ENCODE measurements around the gene ABHD15.

The ABHD15 gene

DNA sequence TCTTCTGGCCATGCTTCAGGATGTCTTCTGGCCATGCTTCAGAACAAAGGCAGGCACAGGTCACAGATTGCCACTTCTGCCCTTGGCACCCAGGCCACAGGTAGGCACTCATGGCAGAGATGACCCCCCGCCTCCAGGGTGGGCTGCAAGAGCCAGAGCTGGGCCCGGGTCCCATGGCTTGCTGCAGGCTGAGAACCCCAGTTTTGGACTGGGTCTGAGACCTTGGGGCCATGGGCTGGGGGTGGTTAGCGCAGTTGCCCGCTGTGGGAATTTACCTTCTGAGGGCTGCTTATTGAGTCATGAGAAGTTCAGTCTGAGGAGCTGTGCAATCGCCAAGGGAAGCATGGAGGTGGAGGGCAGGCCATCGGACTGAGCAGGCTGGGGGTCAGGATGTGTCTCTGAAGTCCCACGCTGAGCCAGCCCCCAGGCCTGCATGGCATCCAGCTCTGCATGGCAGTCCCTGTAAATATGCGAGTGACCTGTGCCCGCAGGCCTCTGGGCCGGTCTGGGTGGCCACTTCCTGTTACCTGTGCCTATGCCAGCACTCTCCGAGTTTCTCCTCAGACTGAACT lies 27.8 kb upstream of the ABHD15 start:
- no peak for DNase-seq (ENCODE audit: low spot score)

DNA sequence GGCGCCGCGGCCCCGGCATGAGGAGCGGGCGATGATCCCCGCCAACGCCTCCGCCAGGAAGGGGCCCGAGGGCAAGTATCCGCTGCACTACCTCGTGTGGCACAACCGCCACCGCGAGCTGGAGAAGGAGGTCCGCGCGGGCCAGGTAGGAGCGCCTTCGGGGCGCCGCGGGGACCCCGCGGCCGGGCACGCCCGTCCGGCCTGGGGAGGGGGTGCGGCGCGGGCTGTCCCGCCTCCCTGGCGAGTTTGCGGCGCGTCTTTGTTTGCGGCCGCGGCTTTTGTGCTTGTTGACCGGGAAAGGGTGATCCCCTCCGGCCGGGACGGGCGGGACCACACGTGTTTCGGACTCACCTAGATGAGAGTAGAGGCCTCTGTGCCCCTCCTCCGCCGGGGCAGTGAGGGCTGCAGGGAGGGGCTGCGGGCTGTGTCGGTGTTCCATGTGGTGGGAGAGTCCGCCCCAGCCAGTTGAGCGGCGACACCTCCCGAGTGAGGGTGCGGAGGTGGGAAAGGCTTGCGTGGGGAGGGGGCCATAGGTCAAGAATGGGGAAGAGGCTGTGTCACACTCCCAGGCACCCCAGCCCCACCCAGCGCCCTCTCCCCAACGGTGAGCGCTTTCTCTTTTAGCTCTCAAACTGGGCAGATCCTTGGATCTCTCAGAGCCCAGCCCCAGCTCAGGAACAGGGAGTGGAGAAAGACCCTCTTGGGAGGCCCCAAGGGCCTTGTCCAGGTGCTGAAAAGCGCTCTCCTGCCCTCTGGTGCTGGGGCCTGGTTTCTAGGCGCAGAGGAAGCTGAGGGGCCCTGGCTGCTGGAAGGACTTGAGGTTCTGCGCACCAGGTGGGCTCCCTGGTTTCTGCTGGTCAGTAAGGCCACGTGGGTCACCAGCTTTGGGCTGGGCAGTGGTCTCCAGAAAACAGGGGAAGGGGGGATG lies 27.0 kb upstream of the ABHD15 start:
- no peak for DNase-seq (ENCODE audit: low spot score)

DNA sequence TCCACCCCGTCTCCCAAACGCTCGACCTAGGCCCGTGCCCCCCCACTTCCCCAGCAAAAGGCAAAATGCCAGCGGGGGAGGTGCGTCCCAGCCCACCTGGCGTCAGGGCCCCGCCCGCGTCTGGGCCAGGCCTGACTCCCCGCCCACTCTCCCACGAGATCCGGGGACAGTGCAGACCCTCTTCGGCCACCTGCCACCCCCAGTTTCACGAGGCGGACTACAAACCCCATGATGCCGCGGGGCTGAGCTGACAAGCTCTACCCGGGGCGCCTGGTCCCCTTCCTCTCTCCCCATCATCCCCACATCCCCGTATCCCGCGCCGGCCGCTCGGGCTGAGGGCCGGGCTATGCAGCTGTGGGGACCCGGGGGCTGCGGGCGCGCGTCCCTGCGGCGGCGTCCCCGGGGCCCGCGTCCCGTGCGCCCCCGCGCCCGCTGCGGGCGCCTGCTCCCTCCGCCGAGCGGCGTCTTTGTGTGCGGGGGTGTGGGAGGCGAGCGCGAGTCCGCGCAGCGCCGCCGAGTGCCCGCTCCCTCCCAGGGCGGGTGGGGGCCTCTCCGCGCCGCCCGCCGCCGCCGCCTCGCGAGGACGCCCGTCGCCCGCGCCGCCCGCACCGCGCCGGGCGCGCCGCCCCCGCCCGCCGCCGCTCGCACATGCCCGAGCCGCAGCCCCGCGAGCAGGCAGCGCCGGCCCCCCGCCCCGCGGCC lies 26.2 kb upstream of the ABHD15 start, which contains the start of gene ANKRD13B:
ANKRD13B (plus strand) TSS at position 283 of the 702 bp plus-strand sequence. CDS start 490 bp downstream, outside the sequence.
- no peak for DNase-seq (ENCODE audit: low spot score)

DNA sequence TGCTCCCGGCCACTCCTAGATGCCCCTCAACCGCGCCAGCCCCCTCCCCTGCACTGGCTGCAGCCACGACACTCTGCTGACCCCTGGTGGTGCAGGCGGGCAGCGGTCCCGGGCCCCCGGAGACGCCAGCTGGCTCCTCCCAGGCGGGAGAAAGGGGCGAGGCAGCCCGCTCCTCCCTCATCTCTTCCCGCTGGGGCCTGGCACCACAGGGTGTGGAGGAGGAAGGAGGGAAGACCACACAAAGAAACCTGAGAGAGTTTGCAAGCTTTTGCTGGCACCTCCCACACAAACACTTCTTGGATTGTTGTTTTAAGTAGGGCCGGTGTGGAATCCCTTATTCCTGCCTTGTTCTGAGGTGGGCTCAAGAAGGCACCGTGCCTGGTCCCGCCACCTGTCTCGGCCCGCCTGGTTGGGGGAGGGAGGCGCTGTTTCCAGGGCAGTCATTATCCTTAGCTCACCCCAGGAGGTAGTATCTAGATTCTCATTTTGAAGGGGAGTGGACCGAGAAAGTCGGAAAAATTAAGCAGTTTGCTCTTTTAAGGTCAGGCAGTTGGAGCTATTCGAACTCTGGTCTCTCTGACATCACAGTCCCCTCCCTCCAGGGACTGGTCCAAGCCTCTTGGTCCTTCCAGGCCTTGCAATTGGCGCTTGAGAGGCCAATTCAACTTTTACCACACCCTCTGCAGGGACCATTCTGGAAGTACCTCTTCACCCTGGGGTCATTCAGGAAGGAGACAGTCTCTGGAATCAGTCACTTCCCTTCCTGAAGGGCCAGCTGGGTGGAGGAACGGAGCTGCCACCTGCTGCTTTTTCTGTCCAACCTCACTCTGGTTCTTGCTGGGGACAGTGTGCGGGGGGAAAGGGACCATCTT lies 25.1 kb upstream of the ABHD15 start:
- peak; percentile 84 for DNase-seq (ENCODE audit: low spot score)

DNA sequence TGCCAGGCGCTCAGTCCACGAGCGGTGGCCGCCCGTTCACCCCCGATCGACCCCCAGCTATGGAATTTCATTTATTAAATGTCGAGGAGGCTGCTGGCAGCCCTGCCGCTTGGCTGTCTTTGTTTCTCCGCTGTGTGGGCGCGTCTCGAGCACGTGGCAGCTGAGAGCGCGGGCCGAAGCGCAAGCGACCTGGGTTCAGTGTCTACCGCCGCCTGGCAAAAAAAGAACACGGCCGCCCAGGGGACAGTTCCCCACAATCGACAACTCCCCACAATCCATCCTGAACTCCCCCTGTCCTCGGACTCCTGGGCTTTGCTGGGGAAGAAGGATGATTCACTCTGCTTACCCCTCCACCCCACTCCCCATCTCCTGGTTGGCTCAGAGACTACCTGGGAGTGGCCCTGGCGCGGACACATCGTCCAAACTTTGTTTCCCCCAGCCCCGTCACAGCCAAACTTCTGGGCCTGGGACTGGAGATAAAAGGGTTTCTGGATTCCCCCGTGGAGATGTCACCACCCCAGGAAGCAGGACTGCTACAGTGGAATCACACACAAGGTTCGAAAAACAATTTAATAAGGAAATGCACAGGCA lies 24.4 kb upstream of the ABHD15 start:
- no peak for DNase-seq (ENCODE audit: low spot score)

DNA sequence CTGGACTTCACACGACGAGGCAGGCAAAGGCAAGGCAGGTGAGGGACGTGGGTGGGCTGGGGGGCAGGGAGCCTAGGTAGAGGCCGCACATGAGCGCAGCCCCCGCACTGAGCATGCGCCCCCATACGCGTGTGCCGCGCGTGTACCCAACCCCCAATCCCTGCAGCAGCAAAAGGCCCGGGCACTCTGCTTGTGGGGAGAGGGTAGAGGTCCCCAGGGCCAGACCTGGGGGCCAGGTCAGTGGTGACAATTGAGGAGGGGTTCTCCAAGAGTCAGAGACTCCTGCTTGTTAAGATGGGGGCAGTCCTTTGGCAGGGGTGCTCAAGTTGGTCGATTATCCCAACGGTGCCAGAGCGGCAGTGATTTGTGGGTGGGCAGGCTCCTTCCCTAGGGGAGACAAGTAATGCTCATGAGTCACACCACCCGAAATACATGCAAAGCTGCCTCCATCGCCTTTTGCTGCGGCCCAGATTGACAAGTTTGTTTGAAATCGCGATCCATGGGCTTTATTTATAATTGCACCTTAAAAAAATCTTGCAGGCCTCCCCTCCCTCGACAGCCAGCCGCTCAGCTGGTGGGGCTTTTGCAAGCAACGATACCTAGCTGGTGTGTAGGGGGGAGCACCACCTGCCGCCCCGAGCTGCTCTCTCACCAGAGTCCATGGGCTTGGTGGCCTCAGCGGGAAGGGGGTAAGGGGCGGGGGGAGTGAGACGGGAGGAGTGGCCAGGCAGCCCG lies 23.7 kb upstream of the ABHD15 start:
- no peak for DNase-seq (ENCODE audit: low spot score)

DNA sequence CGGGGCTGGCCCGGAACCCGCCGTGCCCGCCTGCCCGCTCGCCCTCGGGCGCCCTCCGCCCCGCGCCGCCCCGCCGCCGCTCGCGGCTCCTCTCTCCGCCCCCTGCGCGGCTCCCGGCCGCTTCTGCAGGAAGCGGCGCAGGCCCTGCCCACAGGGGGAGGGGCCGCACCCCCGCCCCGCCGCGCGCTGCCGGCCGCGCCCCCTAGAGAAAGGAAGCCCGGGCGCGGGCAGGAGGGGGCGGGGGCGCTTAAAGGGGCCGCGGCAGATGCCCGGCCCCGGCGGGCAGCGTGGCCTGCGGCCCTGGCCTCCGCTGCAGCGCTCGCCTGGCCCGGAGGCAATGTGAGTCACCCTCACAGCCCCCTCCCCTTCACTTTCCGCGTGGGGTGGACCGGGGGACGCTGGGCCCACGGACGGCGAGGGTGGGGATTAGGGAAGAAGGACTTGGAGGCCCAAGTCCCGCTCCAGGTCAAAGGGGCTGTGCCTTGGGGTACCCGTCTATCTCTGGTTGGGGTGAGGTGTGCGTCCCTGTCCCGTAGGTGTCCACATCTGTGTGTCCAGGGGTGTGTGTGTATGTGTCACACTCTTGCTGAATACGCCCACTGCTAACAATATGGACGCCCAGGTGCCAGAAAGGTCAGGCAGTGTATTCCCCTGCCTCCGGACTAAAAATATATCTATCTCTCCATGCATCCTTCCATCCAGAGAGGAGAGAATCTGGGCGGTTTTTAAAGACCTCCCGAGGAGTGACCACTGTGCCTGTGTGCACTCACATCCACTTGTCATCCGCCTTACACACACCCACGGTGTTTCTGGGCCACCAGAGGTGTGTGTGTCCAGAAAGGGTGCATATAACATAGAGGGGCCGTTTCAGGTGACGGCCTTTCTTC lies 22.9 kb upstream of the ABHD15 start, which contains the start of gene GIT1:
GIT1 (minus strand) TSS at position 125 of the 887 bp plus-strand sequence. CDS start 270 bp downstream, outside the sequence.
- peak; percentile 87 for DNase-seq (ENCODE audit: low spot score)

DNA sequence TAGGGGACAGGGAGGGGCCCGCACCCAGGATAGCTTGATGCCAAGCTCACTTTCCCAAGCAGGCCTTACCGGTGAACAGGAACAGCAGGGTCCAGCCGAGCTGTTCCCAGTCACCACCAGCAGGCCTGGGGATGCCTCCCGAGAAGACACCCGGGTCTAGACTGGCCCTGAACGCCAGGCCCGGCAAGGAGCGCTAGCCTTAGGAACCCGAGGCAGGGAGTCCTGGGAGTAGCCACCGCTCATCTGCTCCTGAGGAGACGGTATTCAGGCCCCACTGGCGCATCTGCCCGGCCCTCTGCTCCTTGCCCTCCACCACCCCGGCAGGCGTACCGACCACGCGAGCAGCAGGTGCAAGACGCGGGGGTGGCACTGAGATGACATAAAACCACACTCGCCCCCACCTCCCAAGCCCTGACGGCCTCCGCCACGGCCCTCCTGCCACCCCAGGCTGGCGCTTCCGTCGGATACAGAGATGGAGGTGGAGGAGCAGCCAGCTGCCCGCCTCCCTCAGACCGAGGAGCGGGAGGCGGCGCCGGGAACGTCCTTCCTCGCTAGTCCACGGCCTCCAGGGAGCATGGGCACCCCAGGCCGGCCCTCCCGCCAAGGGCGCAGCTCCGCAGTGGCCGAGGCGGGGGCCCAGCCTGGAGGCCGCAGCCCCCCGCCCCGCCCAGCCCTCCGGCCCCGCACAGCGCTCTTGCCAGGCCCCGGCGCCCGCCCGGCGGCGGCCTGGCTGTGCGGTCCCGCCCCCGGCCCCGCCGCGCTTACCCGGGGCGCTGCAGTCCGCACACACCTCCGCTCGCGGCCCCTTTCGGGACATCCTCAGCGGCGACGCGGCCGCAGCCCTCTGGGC lies 21.9 kb upstream of the ABHD15 start:
- DNase-seq (ENCODE audit: low spot score) = no peak

DNA sequence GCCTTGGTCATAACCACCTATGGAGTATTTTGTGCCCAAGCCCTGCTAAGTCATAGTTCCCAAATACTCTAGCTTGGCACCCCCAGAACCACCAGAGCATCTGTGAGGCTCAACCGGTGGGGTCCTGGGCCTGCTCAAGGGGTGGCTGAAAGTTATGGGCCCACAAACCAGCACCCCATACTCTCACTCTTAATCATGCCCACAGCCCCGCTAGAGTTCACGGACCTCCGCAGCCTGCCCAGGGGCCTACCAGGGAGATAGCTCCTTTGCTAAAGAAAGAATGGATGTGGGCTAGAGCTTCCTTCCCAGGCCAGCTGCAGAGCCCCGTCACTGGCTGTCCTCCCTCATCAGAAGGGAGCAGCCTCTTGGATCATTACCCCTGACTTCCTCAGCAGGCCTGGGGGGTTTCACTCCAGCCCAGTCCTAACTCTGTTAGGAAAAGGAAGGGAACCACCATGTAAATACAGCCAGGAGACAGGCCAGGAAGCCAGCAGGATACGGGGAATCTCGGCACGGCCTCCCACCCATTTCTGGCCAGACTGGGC lies 21.3 kb upstream of the ABHD15 start:
- no peak for DNase-seq (ENCODE audit: low spot score)

DNA sequence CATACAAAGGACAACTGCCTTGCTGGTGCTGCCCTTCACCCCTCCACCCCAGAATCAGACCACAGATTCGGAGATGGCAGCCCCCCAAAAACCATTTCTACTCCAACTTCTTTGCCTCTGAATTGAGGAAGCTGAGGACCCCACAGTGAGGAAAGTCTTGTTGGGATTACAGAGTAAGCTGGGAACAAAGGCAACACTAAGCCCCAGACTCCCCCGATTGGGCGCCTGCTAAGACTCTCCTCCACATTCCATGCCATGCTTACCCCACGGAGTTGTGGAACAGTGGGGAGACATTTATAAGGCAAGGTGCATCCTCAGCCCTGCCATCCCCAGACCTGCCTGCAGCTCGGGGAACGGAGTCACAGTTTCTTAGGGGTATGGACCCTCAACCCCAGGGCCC lies 20.8 kb upstream of the ABHD15 start:
- DNase-seq (ENCODE audit: low spot score) = no peak

DNA sequence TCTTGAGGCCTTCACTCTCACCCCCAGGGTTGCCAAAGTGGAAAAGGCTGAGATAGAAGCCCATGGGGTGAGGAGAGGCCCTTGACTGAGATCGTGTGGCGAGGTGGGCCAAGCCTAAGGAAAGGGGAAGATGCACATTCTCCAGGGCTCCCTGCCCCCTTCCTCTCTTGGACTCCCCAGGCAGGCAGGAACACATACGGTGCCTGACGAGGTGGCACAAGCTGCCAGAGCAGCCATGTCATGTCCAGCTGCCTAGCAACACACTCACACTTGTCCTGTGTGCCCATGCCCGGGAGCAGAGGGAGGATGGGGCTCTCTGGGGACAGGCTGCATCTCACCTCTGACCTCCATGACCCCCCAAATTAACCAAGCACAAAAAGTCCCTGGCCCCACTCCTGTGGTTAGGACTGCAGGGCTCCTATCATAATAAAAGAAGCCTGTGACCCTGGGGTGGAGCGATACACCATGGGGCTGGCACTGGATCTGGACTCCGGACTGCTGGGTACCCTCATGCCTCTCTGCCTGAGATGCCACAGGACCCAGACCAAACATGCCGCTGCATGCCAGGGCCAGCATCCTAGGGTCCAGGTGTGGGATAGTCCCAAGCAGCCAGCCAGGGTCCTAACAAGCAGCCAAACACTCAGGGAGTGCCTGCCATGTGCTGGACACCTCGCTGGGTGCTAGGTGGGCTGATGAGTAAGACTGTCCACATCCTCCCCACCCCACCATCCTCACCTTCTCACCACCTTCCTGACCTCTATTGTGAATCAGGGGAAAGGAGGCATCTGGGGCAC lies 20.0 kb upstream of the ABHD15 start:
- DNase-seq (ENCODE audit: low spot score) = no peak

DNA sequence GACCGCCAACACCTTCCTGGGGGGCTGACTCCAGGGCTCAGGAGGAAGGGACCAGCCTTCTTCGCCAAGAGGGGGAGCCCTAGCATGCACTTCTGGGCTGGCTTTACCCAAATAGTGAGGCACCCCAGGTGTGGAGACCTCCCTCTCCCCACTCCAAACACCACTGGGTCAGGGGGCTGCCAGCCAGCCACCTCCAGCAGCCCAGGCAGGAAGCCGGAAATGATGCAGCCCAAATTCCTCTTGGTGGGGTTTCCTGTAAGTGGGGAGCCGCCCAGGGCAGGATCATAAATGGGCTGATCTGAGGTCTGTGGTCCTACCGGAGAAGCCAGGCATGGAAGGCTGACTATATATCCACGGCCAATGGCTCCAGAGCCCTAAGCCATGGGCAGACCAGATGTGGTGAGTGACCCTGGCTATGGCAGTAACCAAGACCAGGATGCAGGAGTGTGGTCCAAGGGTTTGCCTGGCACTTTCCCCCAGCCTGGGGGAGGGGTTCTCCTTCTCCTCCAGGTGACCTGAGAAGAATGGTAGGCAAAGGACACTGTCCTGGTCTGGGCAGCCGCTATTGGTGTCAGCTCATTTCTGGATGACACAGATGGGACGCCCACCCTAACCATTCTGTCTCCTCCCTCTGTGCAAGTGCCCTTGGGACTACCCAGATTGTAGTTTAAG lies 18.4 kb upstream of the ABHD15 start:
- DNase-seq (ENCODE audit: low spot score) = no peak

DNA sequence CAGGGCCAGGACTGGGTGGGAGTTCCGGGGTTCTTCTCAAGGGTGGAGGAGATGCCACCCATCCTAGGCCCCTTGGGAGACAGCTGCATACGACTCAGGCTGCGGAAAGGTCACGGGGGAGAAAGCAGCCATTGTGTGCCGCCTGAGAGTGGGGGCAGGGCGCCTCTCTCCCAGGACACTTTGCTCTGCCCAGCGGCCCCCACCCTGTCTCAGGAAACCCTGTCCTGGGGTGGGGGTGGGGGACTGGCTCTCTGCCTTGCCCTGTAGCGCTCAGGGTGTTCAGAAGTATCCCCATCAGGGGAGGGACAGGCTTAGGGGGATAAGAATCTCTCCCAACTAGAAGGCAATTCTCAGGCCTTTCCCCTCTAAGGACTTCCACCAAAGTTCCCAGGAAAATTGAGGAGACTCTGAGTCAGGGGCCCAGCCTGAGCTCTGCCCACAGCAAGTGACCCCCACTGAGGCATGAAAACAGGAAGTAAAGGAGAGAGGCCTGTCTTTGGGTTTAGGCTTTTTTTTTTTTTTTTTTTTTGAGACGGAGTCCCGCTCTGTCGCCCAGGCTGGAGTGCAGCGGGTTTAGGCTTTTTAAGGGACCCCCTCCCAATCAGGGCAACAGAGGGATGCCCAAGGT lies 17.7 kb upstream of the ABHD15 start:
- no peak for DNase-seq (ENCODE audit: low spot score)

DNA sequence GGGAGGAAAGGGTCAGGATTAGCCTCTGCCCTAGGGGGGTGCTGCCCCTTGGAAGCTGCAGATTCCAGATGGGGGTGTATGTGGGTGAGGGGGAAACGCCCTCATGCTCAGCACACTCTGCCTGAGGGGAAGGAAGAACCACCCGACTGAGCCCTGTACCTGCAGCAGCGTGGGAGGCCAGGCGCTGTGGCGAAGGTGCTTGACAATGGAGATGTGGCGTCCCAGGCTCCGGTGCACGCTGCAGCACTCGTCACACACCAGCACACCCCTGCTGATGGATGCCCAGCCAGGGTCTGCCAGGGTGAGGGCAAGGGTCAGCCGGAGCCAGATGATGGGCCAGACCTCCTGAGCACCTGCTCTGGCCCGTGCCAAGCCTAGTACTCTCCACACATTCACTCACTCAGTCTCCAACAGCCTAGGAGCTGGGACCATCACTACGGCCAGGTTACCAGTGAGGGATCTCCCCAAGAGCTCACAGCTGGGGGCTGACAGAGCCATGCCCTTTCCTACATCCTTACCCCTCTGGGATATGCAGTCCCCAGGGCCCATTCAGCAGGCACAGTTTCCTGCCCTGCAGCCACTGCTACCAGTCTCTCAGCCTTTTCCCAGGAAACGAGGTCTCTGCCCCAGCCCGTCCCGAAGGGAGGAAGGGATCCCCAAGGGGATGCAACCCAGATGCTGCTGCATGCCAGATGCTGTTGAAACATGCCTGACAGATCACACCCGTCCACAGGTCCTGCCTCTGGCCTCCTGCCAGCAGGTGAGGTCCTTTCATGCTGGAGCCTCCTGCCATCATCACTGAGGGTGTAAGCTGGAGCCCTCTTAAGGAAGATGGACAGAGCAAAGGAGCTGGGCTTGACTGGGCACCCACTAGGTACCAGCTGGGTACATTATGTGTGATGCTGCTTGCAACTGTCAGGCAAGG lies 16.7 kb upstream of the ABHD15 start:
- DNase-seq (ENCODE audit: low spot score) = no peak

DNA sequence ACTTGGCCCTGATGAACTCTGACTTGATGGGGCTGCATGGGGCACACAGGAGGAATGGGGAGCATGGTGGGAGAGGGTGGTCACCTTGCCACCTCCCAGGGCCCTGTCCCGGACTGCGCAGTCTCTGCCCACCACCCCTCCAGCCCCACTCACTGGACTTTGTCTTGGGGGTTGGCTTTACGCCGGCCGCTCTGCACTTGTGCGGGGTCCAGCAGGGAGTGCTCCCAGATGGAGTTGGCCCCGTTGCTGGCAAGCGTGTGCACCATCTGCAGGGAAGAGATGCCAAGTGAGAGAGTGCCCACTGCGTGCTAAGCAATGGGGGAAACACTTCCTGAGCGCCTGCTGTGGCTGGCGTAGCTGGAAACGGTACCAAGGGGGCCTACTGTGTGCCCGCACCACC lies 15.9 kb upstream of the ABHD15 start:
- peak; percentile 82 for DNase-seq (ENCODE audit: low spot score)

Measured in pons (tissue), 1 donor.